ENCODE data around the gene OR8J1.

The OR8J1 gene

GRCh38 chr11:56410801-56411200, 56.7 kb downstream of the OR8J1 start:
- DNase-seq (ENCODE audit: low read depth), result no peak
- H3K4me3 ChIP-seq (ENCODE audit: low read depth, low read length), result no peak overlapping the region
- TF ChIP-seq CTCF (IDR thresholded peaks at IDR 0.05; ENCODE audit: insufficient read depth, low read depth, low read length, missing control alignments), result no peak
